ENCODE results near the gene SH3BGRL2. TPM values are rescaled to one million over a fixed set of nuclear protein-coding genes. Genes with fewer than 3 reads are reported as not detected.
"Not testable (repeated sequence)": the region's sequence is repeated elsewhere in the genome, so short reads cannot be mapped to it uniquely, and the experiment has no call there.

Gene SH3BGRL2
- polyA plus RNA-seq, 1 donor (not counting 4 experiments of a cell fraction or from before 2014, with no cell fraction given): 3.8 TPM

DNA sequence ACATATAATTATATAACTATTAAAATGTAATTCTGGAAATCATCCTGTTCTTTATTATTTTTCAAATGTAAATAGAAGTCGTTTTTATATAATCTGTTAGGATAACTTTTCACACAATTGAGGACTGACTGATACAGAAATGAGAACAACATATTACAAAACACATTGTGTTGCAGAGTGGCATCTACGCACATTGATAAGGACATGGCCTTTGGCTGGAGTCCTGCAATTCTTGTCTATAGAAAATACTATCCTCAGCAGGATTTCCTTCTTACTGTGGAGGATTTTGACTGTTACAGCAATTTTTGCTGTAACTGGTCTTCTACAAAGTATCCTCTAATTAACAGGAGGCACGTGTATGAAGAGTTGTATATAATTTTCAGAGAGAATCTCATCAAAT, 19.8 kb downstream of the SH3BGRL2 start:
- Histone ChIP-seq H3K4me3 (ENCODE audit: control insufficient read depth in 2 of 3, extremely low read depth in 1 of 3, insufficient read depth in 2 of 3, low read depth in 1 of 3, low read length in 3 of 3) (no peak overlapping the region), H3K79me2 (ENCODE audit: control insufficient read depth, insufficient read depth, low read length) (no peaks in the 10 kb centered on the region), H3K27ac (ENCODE audit: control insufficient read depth, insufficient read depth, low read length) (no peak overlapping the region), H3K4me1 (ENCODE audit: control insufficient read depth, extremely low read depth, insufficient read depth, low read length) (peaks cover 16% of the 10 kb centered on the region), H3K27me3 (ENCODE audit: control insufficient read depth, extremely low read depth, insufficient read depth, low read length) (no peaks in the 10 kb centered on the region), H2AFZ (ENCODE audit: control insufficient read depth, low read length) (no peak overlapping the region), H3K4me2 (ENCODE audit: control insufficient read depth, extremely low read depth, insufficient read depth, low read depth, low read length) (no peak overlapping the region), H3K9ac (ENCODE audit: control insufficient read depth, extremely low read depth, insufficient read depth, low read length) (no peak overlapping the region), H3K9me3 (ENCODE audit: control insufficient read depth, low read depth, low read length) (no peaks in the 10 kb centered on the region), H3K9me1 (ENCODE audit: control insufficient read depth, extremely low read depth, insufficient read depth, low read length) (no peaks in the 10 kb centered on the region), H4K20me1 (ENCODE audit: control insufficient read depth, extremely low read depth, insufficient read depth, low read length) (no peaks in the 10 kb centered on the region), H3K36me3 (ENCODE audit: control insufficient read depth in 2 of 2, extremely low read depth in 1 of 2, insufficient read depth in 2 of 2, low read length in 2 of 2) (no peaks in the 10 kb centered on the region)
- dilution Hi-C loops (cut with MboI; ENCODE audit: extremely low pct_ligation_motif_present, low sequenced_read_pairs): no loop called here
- DNase-seq (ENCODE audit: low read depth, low spot score) (no peak), FAIRE-seq (no peak)
- TF ChIP-seq, protein P1, sequence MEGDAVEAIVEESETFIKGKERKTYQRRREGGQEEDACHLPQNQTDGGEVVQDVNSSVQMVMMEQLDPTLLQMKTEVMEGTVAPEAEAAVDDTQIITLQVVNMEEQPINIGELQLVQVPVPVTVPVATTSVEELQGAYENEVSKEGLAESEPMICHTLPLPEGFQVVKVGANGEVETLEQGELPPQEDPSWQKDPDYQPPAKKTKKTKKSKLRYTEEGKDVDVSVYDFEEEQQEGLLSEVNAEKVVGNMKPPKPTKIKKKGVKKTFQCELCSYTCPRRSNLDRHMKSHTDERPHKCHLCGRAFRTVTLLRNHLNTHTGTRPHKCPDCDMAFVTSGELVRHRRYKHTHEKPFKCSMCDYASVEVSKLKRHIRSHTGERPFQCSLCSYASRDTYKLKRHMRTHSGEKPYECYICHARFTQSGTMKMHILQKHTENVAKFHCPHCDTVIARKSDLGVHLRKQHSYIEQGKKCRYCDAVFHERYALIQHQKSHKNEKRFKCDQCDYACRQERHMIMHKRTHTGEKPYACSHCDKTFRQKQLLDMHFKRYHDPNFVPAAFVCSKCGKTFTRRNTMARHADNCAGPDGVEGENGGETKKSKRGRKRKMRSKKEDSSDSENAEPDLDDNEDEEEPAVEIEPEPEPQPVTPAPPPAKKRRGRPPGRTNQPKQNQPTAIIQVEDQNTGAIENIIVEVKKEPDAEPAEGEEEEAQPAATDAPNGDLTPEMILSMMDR (optimal IDR thresholded peaks at IDR 0.05 in 1 of 3, IDR thresholded peaks at IDR 0.05 in 1 of 3, conservative IDR thresholded peaks at IDR 0.05 in 1 of 3; ENCODE audit: extremely low read depth in 1 of 3, insufficient read depth in 2 of 3, low read length in 3 of 3): no peak
- TF ChIP-seq EZH2 (IDR thresholded peaks at IDR 0.05; ENCODE audit: low read length): no peak

DNA sequence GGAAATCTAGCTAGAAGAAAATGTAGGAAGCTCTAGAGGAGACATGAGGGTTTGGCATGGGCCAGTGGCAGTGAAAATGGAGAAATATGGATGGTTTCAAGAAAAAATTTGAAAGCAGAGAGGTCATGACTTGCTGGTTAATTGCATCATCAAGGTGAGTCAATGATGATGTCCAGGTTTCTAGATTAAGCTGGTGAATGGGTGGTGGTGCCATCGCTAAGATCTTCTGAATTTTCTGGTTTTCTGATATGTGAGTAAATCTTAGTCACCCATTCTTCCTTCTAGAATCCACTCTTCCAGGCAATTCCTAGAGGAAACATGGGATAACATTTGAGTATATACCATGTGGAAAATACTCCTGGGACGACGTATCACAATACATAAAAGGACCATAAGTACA, 25.0 kb downstream of the SH3BGRL2 start:
- dilution Hi-C loops (cut with MboI; ENCODE audit: extremely low pct_ligation_motif_present, low sequenced_read_pairs): no loop called here
- no peak overlapping the region for H3K9ac ChIP-seq (ENCODE audit: control insufficient read depth, extremely low read depth, insufficient read depth, low read length)
- no peaks in the 10 kb centered on the region for H3K27me3 ChIP-seq (ENCODE audit: control insufficient read depth, extremely low read depth, insufficient read depth, low read length)
- no peaks in the 10 kb centered on the region for H3K9me1 ChIP-seq (ENCODE audit: control insufficient read depth, extremely low read depth, insufficient read depth, low read length)
- FAIRE-seq (no peak), DNase-seq (ENCODE audit: low read depth, low spot score) (no peak)
- H3K27ac ChIP-seq (ENCODE audit: control insufficient read depth, insufficient read depth, low read length): peak overlapping the region; percentile 43
- H3K4me3 ChIP-seq (ENCODE audit: control insufficient read depth in 2 of 3, extremely low read depth in 1 of 3, insufficient read depth in 2 of 3, low read depth in 1 of 3, low read length in 3 of 3): no peak overlapping the region
- H3K36me3 ChIP-seq (ENCODE audit: control insufficient read depth in 2 of 2, extremely low read depth in 1 of 2, insufficient read depth in 2 of 2, low read length in 2 of 2): no peaks in the 10 kb centered on the region
- peaks cover 21% of the 10 kb centered on the region for H3K4me1 ChIP-seq (ENCODE audit: control insufficient read depth, extremely low read depth, insufficient read depth, low read length)
- H3K9me3 ChIP-seq (ENCODE audit: control insufficient read depth, low read depth, low read length): no peaks in the 10 kb centered on the region
- no peaks in the 10 kb centered on the region for H4K20me1 ChIP-seq (ENCODE audit: control insufficient read depth, extremely low read depth, insufficient read depth, low read length)
- peak overlapping the region; percentile 8 for H3K4me2 ChIP-seq (ENCODE audit: control insufficient read depth, extremely low read depth, insufficient read depth, low read depth, low read length)
- no peak overlapping the region for H2AFZ ChIP-seq (ENCODE audit: control insufficient read depth, low read length)
- no peak for TF ChIP-seq EZH2 (IDR thresholded peaks at IDR 0.05; ENCODE audit: low read length)
- no peaks in the 10 kb centered on the region for H3K79me2 ChIP-seq (ENCODE audit: control insufficient read depth, insufficient read depth, low read length)

DNA sequence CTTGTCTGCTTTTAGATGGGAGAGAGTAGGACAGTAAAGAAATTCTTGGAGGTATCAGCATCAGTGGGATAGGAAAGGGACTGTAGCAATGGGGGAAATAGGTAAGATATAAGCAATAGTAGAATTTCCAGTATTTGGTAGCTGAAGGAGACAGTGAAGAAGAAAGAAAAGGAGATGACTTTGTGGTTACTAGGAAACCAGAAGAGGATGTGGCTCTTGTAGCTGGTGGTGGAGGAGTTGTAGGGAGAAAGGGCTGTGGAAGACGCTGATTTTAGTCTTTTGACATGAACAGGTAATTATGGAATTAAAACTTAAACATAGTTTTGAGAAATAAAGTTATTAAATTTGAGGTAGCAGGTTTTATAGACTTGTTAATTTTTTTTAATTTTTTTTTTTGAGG, 26.1 kb downstream of the SH3BGRL2 start:
- Histone ChIP-seq H3K79me2 (ENCODE audit: control insufficient read depth, insufficient read depth, low read length) (no peaks in the 10 kb centered on the region), H4K20me1 (ENCODE audit: control insufficient read depth, extremely low read depth, insufficient read depth, low read length) (no peaks in the 10 kb centered on the region), H3K36me3 (ENCODE audit: control insufficient read depth in 2 of 2, extremely low read depth in 1 of 2, insufficient read depth in 2 of 2, low read length in 2 of 2) (no peaks in the 10 kb centered on the region), H3K4me3 (ENCODE audit: control insufficient read depth in 2 of 3, extremely low read depth in 1 of 3, insufficient read depth in 2 of 3, low read depth in 1 of 3, low read length in 3 of 3) (no peak overlapping the region), H3K27ac (ENCODE audit: control insufficient read depth, insufficient read depth, low read length) (no peak overlapping the region), H3K9ac (ENCODE audit: control insufficient read depth, extremely low read depth, insufficient read depth, low read length) (no peak overlapping the region), H3K27me3 (ENCODE audit: control insufficient read depth, extremely low read depth, insufficient read depth, low read length) (no peaks in the 10 kb centered on the region), H3K4me2 (ENCODE audit: control insufficient read depth, extremely low read depth, insufficient read depth, low read depth, low read length) (no peak overlapping the region), H3K9me3 (ENCODE audit: control insufficient read depth, low read depth, low read length) (no peaks in the 10 kb centered on the region), H3K9me1 (ENCODE audit: control insufficient read depth, extremely low read depth, insufficient read depth, low read length) (no peaks in the 10 kb centered on the region), H2AFZ (ENCODE audit: control insufficient read depth, low read length) (no peak overlapping the region), H3K4me1 (ENCODE audit: control insufficient read depth, extremely low read depth, insufficient read depth, low read length) (peaks cover 20% of the 10 kb centered on the region)
- TF ChIP-seq, protein P1 (optimal IDR thresholded peaks at IDR 0.05 in 1 of 3, IDR thresholded peaks at IDR 0.05 in 1 of 3, conservative IDR thresholded peaks at IDR 0.05 in 1 of 3; ENCODE audit: extremely low read depth in 1 of 3, insufficient read depth in 2 of 3, low read length in 3 of 3): no peak
- no peak for TF ChIP-seq EZH2 (IDR thresholded peaks at IDR 0.05; ENCODE audit: low read length)
- no peak for FAIRE-seq
- DNase-seq (ENCODE audit: low read depth, low spot score): no peak
- dilution Hi-C loops (cut with MboI; ENCODE audit: extremely low pct_ligation_motif_present, low sequenced_read_pairs): no loop called here

DNA sequence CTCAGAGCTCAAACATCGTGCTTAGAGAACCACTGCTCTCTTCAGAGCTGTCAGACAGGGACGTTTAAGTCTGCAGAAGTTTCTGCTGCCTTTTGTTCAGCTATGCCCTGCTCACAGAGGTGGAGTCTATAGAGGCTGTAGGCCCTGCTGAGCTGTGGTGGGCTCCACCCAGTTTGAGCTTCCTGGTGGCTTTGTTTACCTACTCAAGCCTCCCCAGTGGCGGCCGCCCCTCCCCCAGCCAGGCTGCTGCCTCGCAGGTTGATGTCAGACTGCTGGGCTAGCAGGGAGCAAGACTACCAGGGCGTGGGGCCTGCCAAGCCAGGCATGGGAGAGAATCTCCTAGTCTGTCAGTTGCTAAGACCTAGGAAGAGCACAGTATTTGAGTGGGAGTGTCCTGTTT, 32.5 kb downstream of the SH3BGRL2 start:
- H2AFZ ChIP-seq (ENCODE audit: control insufficient read depth, low read length); dilution Hi-C loops (cut with MboI; ENCODE audit: extremely low pct_ligation_motif_present, low sequenced_read_pairs); H3K4me3 ChIP-seq (ENCODE audit: control insufficient read depth in 2 of 3, extremely low read depth in 1 of 3, insufficient read depth in 2 of 3, low read depth in 1 of 3, low read length in 3 of 3); H3K9me1 ChIP-seq (ENCODE audit: control insufficient read depth, extremely low read depth, insufficient read depth, low read length); H3K36me3 ChIP-seq (ENCODE audit: control insufficient read depth in 2 of 2, extremely low read depth in 1 of 2, insufficient read depth in 2 of 2, low read length in 2 of 2); H3K9ac ChIP-seq (ENCODE audit: control insufficient read depth, extremely low read depth, insufficient read depth, low read length); H3K4me1 ChIP-seq (ENCODE audit: control insufficient read depth, extremely low read depth, insufficient read depth, low read length); DNase-seq (ENCODE audit: low read depth, low spot score); H3K79me2 ChIP-seq (ENCODE audit: control insufficient read depth, insufficient read depth, low read length); H3K9me3 ChIP-seq (ENCODE audit: control insufficient read depth, low read depth, low read length); H4K20me1 ChIP-seq (ENCODE audit: control insufficient read depth, extremely low read depth, insufficient read depth, low read length); FAIRE-seq; H3K4me2 ChIP-seq (ENCODE audit: control insufficient read depth, extremely low read depth, insufficient read depth, low read depth, low read length); H3K27me3 ChIP-seq (ENCODE audit: control insufficient read depth, extremely low read depth, insufficient read depth, low read length); H3K27ac ChIP-seq (ENCODE audit: control insufficient read depth, insufficient read depth, low read length): not testable (repeated sequence)
